Measurements from ENCODE around the gene NECTIN1.

Gene NECTIN1

DNA sequence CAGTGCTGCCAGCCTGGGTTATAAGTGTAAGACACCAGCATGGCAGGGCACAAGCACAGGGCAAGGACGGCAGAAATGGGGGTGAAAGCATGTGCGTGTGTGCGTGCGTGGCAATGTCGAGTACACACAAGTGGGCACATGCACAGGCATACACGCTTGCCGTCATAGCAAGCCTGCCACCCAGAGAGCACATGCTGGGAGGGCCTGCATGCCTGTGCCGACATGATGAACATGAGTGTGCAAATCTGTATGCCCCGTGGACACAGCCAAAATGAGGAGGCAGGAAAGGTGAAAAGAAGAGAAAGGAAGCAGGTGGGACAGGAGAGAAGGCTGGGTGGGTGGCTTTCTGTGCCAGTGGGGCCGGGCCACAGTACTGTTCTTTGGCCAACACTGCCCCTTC is 62.9 kb downstream of the NECTIN1 start:
- TF ChIP-seq POLR2A (IDR thresholded peaks at IDR 0.05; ENCODE audit: low read depth, low read length), result no peak
- DNase-seq (ENCODE audit: insufficient read length, low spot score) (no peak), FAIRE-seq (no peak)

DNA sequence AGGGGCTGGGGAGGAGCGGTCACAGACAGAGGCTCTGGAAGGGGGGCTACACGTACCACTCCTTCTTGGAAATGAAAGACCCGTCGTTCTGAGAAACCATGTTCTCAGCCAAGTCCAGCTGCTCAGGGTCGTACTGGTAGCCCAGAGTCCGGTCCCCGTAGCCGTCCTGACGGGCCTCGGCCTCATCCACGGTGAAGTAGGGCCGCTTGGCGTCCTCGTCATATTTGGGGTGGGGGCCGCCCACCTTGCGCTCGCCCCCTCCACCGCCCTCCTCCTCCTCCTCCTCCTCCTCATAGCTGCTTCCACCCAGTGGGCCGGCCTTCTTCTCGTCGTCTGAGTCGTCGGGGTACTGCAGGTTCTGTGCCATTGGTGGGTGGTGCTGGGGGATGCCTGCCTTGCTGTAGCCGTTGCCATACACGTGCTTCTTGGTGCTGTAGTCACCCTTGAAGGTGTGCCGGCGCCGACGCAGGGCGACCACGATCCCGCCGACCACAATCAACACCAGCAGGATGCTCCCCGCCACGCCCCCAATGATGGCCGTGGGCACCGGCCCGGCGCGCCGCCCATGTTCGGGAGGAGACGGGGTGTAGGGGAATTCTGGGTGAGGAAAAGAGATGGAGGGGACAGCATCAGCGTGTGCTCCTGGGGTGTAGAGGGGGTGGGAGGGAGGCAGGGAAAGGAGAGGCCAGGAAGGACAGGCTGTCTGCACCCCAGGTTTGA is 64.1 kb downstream of the NECTIN1 start:
- TF ChIP-seq POLR2A (IDR thresholded peaks at IDR 0.05; ENCODE audit: low read depth, low read length), result no peak
- no peak for FAIRE-seq
- no peak for DNase-seq (ENCODE audit: insufficient read length, low spot score)

DNA sequence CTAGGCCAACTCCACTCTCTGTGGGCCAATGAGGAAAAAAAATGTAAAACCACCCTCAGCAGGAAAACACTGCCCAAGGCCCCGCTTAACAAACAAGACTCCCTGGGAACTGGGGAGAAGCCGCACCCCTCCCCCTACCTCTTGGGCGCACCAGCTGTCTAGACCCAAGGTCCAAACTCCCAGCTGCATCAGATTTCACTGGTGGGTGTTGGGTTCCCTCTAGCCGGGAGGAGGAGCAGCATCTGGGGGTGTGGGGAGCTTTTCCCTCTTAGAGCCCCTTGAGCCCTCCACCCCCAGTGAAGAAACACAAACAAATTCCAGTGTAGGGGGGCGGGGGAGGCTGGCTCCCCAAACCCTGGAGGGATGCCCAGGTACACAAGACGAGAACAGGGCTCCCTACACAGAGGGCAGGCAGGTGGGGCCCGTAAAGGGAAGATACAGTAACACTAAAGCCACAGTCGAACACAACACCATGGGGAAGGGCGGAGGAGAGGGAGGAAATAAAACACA is 64.9 kb downstream of the NECTIN1 start:
- no peak for TF ChIP-seq POLR2A (IDR thresholded peaks at IDR 0.05; ENCODE audit: low read depth, low read length)
- DNase-seq (ENCODE audit: insufficient read length, low spot score) (no peak), FAIRE-seq (no peak)

DNA sequence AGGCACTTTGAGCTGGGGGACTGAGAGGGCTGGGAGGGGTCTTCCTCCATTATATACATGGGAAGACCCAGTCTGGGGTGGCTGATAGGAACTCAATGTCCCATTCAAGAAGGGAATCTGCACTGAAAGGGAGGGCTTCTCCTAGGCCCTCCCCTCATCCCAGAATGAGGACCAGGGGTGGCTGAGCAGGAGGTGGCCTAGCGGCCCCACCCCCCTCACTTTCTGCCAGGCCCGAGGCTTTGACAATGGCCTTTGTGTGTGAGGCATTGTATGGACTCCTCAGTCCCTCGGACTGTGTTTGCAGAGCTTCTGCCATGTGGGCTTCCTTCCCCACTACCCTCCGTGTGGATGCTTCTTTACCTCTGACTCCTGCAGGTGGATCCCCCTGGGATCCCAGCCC is 65.7 kb downstream of the NECTIN1 start:
- DNase-seq (ENCODE audit: insufficient read length, low spot score) (no peak), FAIRE-seq (no peak)
- TF ChIP-seq POLR2A (IDR thresholded peaks at IDR 0.05; ENCODE audit: low read depth, low read length), result no peak

DNA sequence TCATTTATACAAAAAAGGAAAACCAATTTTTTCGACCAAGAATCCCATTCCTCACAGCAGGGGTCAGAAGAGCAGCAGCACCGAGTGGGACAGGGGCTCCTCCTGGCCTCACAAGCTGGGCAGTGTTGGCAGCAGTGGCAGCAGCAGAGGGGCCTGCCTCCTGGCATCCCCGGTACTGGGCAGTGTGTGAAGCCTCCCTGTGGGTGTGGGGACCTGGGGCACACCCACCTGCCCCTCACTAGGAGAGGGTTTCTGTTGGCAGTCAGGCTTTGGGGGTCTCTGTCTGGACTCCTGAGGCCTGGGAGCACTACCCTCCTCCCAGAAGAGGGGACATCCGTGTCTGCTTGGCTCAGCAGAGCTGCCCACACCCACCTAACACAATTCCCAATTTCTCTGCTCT is 67.8 kb downstream of the NECTIN1 start:
- DNase-seq (ENCODE audit: insufficient read length, low spot score) (no peak), FAIRE-seq (no peak)
- TF ChIP-seq POLR2A (IDR thresholded peaks at IDR 0.05; ENCODE audit: low read depth, low read length), result no peak

DNA sequence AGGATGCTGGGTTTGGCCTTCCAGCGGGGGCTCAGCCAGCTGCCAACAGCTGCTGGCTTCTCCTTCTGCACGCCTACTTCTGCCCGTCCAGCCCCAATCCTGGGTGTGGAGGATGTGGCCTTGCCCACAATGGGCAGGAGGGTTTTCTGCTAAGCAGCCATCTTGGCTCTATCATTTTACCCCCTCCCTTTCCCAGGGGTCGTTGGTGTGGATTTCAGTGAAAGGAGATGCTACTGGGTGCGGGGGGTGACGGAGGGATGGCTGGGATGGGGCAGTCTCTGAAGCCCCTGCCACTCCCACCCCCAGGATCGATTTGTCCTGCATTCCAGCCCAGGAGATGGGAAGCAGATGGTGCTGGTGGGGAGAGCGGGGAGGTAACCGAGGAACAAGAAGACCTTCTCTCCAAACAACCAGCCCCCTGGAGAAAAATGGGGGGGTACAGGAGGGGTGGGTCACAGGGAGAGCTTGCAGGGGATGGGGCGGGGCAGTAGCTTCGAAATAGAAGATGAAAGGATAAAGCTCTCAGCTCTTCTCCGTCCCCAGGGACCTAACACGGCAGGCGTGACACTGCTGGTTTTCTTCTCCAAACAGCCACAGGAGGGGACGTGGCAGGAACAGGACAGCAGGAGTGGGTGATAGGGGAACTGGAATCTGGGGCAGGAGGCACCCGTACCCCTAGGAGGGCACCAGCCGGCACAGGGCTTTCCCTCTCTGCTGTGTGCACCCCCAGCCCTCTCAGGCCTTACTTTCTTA is 68.9 kb downstream of the NECTIN1 start:
- TF ChIP-seq POLR2A (IDR thresholded peaks at IDR 0.05; ENCODE audit: low read depth, low read length), result no peak
- FAIRE-seq (no peak), DNase-seq (ENCODE audit: insufficient read length, low spot score) (no peak)

DNA sequence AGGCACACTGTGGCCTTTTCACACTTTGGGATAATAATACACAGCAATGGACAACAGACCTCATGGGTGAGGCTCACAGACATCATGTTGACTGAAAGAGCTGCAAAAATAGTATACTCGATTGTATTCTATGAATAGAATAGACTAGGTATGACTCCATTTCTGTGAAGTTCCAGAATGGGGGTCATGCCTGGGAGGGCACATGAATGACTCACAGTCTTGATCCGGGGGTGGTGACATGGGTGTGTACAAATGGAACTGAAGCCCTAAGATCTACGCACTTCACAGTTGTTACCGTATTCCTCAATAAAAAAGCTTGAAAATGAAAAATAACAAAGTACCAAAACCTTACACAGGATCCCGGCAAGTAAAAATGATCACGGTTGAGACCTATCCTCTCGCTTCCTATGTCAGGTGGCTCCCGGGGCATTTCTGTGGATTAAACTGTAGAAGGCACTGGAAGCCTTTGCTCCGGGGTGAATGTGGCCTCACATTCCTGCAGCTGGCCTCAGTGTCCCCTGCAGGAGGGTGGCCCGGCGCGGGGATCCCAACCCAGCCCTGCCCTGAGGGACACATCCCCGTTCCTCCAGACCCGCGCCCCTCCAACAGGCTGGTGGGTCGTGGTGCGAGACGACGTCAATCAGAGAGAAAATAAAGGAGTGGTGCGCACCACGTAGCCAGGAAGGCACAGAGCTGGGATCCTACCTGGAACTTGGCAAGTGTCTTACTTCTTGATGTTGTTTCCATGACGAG is 75.9 kb downstream of the NECTIN1 start:
- no peak for TF ChIP-seq POLR2A (IDR thresholded peaks at IDR 0.05; ENCODE audit: low read depth, low read length)
- no peak for FAIRE-seq
- DNase-seq (ENCODE audit: insufficient read length, low spot score), result no peak

DNA sequence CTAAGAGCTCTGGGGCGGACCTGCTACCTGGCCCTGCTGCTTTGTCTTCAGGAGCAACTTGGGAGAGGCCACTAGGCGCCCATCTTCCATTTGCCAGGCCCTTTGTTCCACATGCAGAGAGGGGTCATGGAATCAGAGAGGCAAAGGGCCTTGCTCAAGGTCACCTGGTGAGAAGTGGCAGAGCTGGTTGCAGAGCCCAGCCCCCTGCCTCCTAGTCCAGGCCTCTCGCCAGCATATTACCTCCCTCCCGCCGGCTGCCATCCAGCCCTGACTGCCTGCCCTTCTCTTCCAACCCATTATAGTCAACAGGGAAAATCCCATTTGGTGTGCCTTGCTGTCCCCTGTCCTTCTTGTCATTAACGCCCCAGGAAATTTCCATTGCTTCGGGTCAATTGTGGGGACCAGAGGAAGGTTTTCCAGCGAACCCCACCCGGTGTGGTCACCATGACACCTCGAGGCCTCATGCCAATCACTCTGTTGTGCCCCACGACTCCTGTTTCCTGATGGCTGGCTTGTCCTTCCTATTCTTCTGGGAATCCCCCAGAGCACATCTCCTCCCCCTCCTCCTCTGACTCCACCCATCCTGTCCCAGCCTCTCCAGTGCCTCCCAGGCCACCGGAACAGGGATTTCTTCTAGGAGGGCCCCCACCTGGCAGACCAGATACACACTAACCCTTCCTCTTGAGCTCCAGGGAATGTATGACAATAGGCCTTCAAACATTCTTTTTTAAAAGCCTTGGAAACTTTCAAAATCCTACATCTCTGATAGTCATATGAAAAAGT is 77.0 kb downstream of the NECTIN1 start:
- TF ChIP-seq POLR2A (IDR thresholded peaks at IDR 0.05; ENCODE audit: low read depth, low read length), result no peak
- no peak for DNase-seq (ENCODE audit: insufficient read length, low spot score)
- FAIRE-seq, result no peak

DNA sequence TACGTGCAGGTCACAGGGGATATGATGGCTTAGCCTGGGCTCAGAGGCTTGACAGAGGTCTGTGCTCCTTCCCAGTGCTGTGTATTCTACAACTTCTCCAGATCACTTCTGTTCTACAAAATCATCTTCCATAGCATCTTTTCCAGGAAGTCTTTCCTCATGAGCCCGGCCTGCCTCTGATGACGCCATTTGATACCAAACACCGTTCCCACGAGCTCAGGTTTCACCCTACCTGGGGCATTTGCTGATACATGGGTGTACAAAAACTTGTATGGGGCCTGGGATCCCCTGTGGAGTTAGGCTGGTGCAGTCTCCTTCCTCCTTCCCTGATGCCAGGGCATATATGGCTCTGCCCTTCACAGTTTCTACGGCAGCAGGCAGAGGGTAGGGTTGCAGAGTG is 78.7 kb downstream of the NECTIN1 start:
- DNase-seq (ENCODE audit: insufficient read length, low spot score) (no peak), FAIRE-seq (no peak)
- TF ChIP-seq POLR2A (IDR thresholded peaks at IDR 0.05; ENCODE audit: low read depth, low read length), result no peak

DNA sequence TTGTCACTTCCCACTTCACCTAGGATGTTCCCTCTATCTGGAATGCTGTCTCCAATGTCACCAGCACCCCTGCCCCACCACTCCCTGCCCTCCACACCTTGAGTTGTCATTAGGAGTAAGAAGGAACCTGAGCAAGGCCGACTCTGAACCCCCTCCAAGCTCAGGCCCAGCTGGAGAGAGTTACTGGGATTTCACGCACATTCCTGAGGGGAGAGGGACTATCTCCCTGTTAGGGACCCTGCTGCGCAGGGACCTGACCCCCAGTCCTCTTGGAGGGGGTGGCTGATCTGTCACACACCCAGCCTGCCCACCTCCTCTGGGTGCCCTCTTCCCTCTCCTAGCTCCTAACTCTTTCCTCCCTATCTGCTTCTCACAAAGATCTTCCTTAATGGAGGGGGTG is 81.7 kb downstream of the NECTIN1 start:
- TF ChIP-seq POLR2A (IDR thresholded peaks at IDR 0.05; ENCODE audit: low read depth, low read length), result no peak
- no peak for FAIRE-seq
- no peak for DNase-seq (ENCODE audit: insufficient read length, low spot score)

DNA sequence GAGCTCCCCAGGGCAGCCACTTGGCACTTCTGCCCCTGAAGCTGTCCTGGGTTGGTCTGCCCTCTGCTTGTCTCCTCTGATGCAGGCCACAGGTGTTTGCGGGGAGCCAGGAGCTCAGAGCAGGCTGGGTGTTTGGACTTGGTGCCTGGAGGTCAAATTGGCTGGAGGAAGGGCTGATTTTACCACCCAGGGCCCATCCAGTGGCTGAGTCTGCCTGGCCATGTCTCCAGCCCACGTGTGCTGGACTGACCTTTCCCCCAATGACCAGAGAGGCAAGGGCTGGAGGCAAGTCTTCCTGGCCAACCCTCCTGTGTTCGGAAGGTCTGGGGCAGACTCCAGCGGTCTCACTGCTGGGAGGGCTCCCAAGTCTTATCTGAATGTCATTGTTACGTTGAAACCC is 84.0 kb downstream of the NECTIN1 start:
- DNase-seq (ENCODE audit: insufficient read length, low spot score) (no peak), FAIRE-seq (no peak)
- TF ChIP-seq POLR2A (IDR thresholded peaks at IDR 0.05; ENCODE audit: low read depth, low read length), result no peak

DNA sequence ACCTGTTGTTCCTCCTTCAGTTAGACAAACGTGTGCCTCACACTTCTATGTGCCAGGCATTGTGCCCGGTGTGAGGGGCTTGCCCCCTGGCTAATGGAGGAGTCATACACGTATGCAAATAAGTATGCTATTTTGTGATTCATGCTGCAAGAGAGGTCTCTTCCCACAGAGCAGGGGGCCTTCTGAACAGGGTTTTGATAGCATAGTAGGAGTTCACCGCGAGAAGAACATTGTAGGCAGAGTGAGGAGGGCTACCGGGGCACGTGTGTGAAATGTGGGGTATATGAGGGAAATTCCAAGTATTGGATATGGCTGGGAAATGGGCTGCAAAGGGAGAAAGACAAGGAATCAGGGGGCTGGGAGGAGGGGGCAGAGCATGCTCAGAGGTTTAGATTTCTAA is 84.5 kb downstream of the NECTIN1 start:
- TF ChIP-seq POLR2A (IDR thresholded peaks at IDR 0.05; ENCODE audit: low read depth, low read length), result no peak
- DNase-seq (ENCODE audit: insufficient read length, low spot score), result no peak
- FAIRE-seq, result no peak

DNA sequence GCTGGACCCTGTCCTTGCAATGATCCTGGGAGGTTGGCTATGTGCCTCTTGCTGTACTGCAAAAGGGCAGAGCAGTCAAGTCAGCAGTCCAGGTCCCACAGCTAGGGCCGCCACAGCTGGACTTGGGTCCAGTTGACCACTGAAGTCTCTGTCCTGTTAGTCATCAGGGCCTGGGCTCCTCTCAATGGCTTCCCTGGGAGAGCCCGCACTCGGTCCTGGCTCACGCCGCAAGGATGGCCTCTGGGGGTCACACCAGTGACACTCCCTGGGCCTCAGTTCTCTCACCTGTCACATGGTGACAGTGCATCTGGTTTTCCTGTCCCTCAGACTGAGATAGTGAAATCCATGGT is 85.1 kb downstream of the NECTIN1 start:
- DNase-seq (ENCODE audit: insufficient read length, low spot score), result no peak
- no peak for TF ChIP-seq POLR2A (IDR thresholded peaks at IDR 0.05; ENCODE audit: low read depth, low read length)
- FAIRE-seq, result no peak
